Measurements from ENCODE around the gene TAF1A. TPM values are rescaled to one million over a fixed set of nuclear protein-coding genes. Genes with fewer than 3 reads are reported as not detected.

TAF1A gene
- 25.1 and 32.8 TPM in 2 replicates for total RNA-seq (ENCODE audit: low replicate concordance)

DNA sequence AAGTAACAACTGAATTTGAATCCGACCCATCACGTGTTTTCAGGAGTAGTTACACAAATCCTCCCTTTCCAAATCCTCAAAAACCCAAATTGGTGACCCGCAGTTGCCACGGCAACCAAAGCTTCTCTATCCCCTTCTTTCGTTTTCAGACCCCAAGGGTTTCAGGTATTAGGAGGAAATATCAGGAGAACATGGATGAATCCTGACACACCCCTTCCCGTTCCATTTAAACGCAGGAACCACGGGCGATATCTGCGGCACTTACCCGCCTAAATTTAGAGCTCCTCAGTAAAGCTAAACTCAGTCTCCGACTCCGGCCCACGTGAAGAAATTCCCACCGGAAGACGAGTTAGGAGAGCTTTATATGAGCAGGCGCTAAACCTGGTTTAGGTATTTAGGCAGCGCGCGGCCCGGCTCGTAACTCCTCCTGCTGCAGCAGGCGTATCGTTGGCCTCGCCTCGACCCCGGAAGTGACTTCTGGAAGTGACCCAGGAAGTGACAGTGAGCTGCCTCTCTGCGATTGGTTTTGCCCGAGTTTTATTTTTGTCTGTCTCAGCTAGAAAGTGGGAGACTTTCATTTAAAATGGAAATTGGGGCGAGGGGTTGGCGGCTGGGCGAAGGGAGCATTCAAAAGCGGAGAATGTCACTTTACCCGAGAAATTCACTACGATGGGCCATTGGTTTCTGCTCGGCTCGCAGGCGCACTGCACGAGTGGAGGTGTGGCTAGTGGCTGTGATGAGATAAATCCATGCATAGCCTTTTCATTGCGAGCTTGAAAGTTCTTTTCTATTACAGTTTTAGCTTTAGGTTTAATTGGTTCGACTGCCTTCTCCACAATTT, at the start of gene TAF1A:
TAF1A (minus strand) TSS at position 472 of the 841 bp plus-strand sequence.
- peaks cover 5% of the 10 kb centered on the region for H3F3A ChIP-seq (ENCODE audit: low read depth)
- peak; percentile 35 for TF ChIP-seq EZH2 (IDR thresholded peaks at IDR 0.05)
- TF ChIP-seq, protein P1, sequence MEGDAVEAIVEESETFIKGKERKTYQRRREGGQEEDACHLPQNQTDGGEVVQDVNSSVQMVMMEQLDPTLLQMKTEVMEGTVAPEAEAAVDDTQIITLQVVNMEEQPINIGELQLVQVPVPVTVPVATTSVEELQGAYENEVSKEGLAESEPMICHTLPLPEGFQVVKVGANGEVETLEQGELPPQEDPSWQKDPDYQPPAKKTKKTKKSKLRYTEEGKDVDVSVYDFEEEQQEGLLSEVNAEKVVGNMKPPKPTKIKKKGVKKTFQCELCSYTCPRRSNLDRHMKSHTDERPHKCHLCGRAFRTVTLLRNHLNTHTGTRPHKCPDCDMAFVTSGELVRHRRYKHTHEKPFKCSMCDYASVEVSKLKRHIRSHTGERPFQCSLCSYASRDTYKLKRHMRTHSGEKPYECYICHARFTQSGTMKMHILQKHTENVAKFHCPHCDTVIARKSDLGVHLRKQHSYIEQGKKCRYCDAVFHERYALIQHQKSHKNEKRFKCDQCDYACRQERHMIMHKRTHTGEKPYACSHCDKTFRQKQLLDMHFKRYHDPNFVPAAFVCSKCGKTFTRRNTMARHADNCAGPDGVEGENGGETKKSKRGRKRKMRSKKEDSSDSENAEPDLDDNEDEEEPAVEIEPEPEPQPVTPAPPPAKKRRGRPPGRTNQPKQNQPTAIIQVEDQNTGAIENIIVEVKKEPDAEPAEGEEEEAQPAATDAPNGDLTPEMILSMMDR (IDR thresholded peaks at IDR 0.05), result no peak
- Mint-ChIP-seq H3K4me3 (peak within 1 kb of the TSS; percentile 92), H3K9me3 (no peaks in the 10 kb centered on the region), H3K4me1 (peaks cover 28% of the 10 kb centered on the region), H3K27ac (peak within 1 kb of the TSS; percentile 85), H3K36me3 (peaks cover 7% of the 10 kb centered on the region), H3K27me3 (ENCODE audit: insufficient read depth, low read depth) (no peaks in the 10 kb centered on the region)
- peaks cover 10% of the 10 kb centered on the region for H3K4me1 ChIP-seq
- peak within 1 kb of the TSS; percentile 95 for H3K4me2 ChIP-seq
- peaks cover 13% of the 10 kb centered on the region for H3K36me3 ChIP-seq
- no peaks in the 10 kb centered on the region for H3K9me3 ChIP-seq (ENCODE audit: low read depth)
- peak within 1 kb of the TSS; percentile 83 for H3K4me3 ChIP-seq
- no peaks in the 10 kb centered on the region for H4K20me1 ChIP-seq (ENCODE audit: low read depth)
- DNase-seq (ENCODE audit: low spot score), result peak; percentile 91
- H3K27ac ChIP-seq, result peak within 1 kb of the TSS; percentile 58
- H2AFZ ChIP-seq (replicated peaks), result peak within 1 kb of the TSS; percentile 97
- peaks cover 4% of the 10 kb centered on the region for H3K27me3 ChIP-seq
- peak within 1 kb of the TSS; percentile 73 for H3K9ac ChIP-seq
- H3K79me2 ChIP-seq (ENCODE audit: low read depth), result peaks cover 49% of the 10 kb centered on the region

DNA sequence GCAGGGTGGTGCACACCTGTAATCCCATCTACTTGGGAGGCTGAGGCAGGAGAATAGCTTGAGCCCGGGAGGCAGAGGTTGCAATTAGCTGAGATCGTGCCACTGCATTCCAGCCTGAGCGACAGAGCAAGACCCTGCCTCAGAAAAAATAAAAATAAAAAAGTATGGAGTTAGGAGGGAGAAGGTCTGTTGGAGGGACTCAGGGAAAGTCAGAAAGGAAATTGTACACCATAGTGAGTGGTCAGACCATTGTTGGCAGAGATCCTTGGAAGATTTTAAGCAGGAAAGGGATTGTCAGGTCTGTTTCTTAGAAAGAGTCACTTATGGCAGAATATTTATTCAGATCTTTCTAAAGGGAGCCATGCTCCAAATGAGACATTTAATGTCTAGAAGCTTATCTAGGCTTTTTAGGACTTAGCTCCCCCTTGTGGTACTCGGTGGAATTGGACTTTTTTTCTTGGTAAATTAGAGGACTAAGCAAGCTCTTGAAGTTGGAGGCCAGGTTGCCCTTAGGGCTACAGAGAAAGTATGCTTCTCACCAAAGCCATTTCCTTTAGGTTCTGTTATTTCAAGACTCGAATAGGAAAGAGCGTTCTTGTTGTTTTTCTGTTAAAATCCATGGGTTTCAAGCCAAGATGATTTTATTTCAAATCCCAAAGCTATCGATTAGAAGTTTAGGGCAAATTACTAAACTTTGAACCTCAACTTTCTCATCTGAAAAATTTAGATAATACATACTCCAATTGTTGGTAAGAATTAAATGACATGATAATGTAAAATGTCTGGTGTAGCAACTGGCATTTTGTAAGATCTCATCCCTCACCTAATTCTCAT, 44.7 kb upstream of the TAF1A start:
- Mint-ChIP-seq H3K4me3 (no peak overlapping the region), H3K36me3 (peaks cover 24% of the 10 kb centered on the region)

GRCh38 chr1:222632749-222633148, 43.0 kb upstream of the TAF1A start:
- peaks cover 9% of the 10 kb centered on the region for H3K36me3 ChIP-seq
- H3K36me3 Mint-ChIP-seq, result peaks cover 29% of the 10 kb centered on the region
- no peak overlapping the region for H3K4me3 Mint-ChIP-seq
- DNase-seq (ENCODE audit: low spot score), result no peak
- no peak overlapping the region for H3K4me2 ChIP-seq
- H3K9ac ChIP-seq, result no peak overlapping the region
- H2AFZ ChIP-seq (replicated peaks), result no peak overlapping the region
- H3F3A ChIP-seq (ENCODE audit: low read depth), result peaks cover 7% of the 10 kb centered on the region
- H3K4me3 ChIP-seq, result no peak overlapping the region
- H3K4me1 Mint-ChIP-seq, result no peaks in the 10 kb centered on the region
- H3K4me1 ChIP-seq, result no peaks in the 10 kb centered on the region
- H3K27me3 ChIP-seq, result no peaks in the 10 kb centered on the region
- no peak overlapping the region for H3K27ac ChIP-seq
- peaks cover 7% of the 10 kb centered on the region for H3K79me2 ChIP-seq (ENCODE audit: low read depth)
- TF ChIP-seq EZH2phosphoT487 (IDR thresholded peaks at IDR 0.05) (no peak), EZH2 (IDR thresholded peaks at IDR 0.05) (no peak)
- H3K9me3 Mint-ChIP-seq, result no peaks in the 10 kb centered on the region
- no peaks in the 10 kb centered on the region for H3K9me3 ChIP-seq (ENCODE audit: low read depth)
- H3K27ac Mint-ChIP-seq, result no peak overlapping the region
- peaks cover 11% of the 10 kb centered on the region for H4K20me1 ChIP-seq (ENCODE audit: low read depth)
- no peaks in the 10 kb centered on the region for H3K27me3 Mint-ChIP-seq (ENCODE audit: insufficient read depth, low read depth)

More for the DNA sequence above, 44.7 kb upstream of the TAF1A start:
- Histone ChIP-seq H3K4me1 (no peaks in the 10 kb centered on the region), H3K4me2 (no peak overlapping the region), H3K27me3 (no peaks in the 10 kb centered on the region), H4K20me1 (ENCODE audit: low read depth) (peaks cover 11% of the 10 kb centered on the region), H3K9me3 (ENCODE audit: low read depth) (no peaks in the 10 kb centered on the region), H3K79me2 (ENCODE audit: low read depth) (peaks cover 7% of the 10 kb centered on the region), H3K9ac (no peak overlapping the region), H3F3A (ENCODE audit: low read depth) (peaks cover 7% of the 10 kb centered on the region), H3K4me3 (no peak overlapping the region), H3K36me3 (peaks cover 11% of the 10 kb centered on the region), H3K27ac (no peak overlapping the region), H2AFZ (replicated peaks) (no peak overlapping the region)
- no peaks in the 10 kb centered on the region for H3K4me1 Mint-ChIP-seq
- H3K9me3 Mint-ChIP-seq, result no peaks in the 10 kb centered on the region
- peak; percentile 74 for DNase-seq (ENCODE audit: low spot score)
- H3K27me3 Mint-ChIP-seq (ENCODE audit: insufficient read depth, low read depth), result no peaks in the 10 kb centered on the region
- TF ChIP-seq, protein P1 (IDR thresholded peaks at IDR 0.05), result peak; percentile 92
- TF ChIP-seq EZH2 (IDR thresholded peaks at IDR 0.05) (no peak), EZH2phosphoT487 (IDR thresholded peaks at IDR 0.05) (no peak)
- H3K27ac Mint-ChIP-seq, result no peak overlapping the region

All from neural progenitor cell (in vitro differentiated cells).